T-helper 2 cell treated with Interferon-gamma antibody and Interleukin-4, amounts not matched to agents 5 μg/mL and 100 μg/mL, for 36 hours (primary cell): ENCODE measurements around the gene BIRC2.

Experiments
- DNase-seq: peaks from one replicate; pipeline ENCODE4 v3.0.0; 2021; ENCODE audit warnings: low spot score
- H3K27ac Mint-ChIP-seq: one replicate; pipeline ENCODE4 v1.8.0; 2021; ENCODE audit warnings: mild to moderate bottlenecking, mixed read lengths
- H3K27me3 Mint-ChIP-seq: one replicate; pipeline ENCODE4 v1.8.0; 2021; ENCODE audit warnings: low read depth, mixed read lengths
- H3K36me3 Mint-ChIP-seq: one replicate; pipeline ENCODE4 v1.8.0; 2021; ENCODE audit warnings: low read depth, mixed read lengths
- H3K4me1 Mint-ChIP-seq: one replicate; pipeline ENCODE4 v1.8.0; 2021; ENCODE audit warnings: low read depth, mixed read lengths
- H3K4me3 Mint-ChIP-seq: one replicate; pipeline ENCODE4 v1.8.0; 2022; ENCODE audit warnings: mild to moderate bottlenecking, moderate library complexity, mixed read lengths
- H3K9me3 Mint-ChIP-seq: one replicate; pipeline ENCODE4 v1.8.0; 2021; ENCODE audit warnings: mixed read lengths

Gene BIRC2

GRCh38 chr11:102391549-102392237 lies 44.7 kb downstream of the BIRC2 start:
- peaks cover 52% of the 10 kb centered on the region for H3K36me3 Mint-ChIP-seq
- peak overlapping the region; percentile 10 for H3K27ac Mint-ChIP-seq
- no peaks in the 10 kb centered on the region for H3K27me3 Mint-ChIP-seq
- no peak overlapping the region for H3K4me3 Mint-ChIP-seq
- H3K4me1 Mint-ChIP-seq: peaks cover 16% of the 10 kb centered on the region
- H3K9me3 Mint-ChIP-seq: no peaks in the 10 kb centered on the region
- DNase-seq: no peak

DNA sequence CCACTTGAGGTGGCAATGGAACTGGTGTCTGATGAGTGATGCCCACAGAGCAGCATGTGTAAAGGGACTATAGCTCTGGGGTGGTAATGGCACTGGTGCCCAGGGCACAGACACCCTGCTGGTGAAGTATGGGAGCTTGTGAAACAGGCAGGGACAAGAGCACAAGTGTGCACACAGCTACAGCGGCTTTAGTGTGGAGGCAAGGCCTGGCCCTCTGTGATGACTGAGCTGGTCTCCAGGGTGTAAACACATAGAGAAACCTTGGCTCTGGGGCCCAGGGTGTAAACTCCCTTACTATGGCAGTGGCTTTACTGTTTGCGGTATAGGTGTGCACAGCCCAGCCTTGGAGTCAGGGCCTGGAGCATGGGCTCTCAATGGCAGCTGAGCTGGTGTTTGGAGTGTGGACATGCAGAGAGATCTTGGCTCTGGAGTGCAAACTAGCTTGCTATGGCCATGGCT lies 46.3 kb downstream of the BIRC2 start:
- no peaks in the 10 kb centered on the region for H3K27me3 Mint-ChIP-seq
- no peaks in the 10 kb centered on the region for H3K9me3 Mint-ChIP-seq
- H3K4me3 Mint-ChIP-seq: no peak overlapping the region
- peak overlapping the region; percentile 15 for H3K27ac Mint-ChIP-seq
- peaks cover 49% of the 10 kb centered on the region for H3K36me3 Mint-ChIP-seq
- peaks cover 19% of the 10 kb centered on the region for H3K4me1 Mint-ChIP-seq
- DNase-seq: no peak

DNA sequence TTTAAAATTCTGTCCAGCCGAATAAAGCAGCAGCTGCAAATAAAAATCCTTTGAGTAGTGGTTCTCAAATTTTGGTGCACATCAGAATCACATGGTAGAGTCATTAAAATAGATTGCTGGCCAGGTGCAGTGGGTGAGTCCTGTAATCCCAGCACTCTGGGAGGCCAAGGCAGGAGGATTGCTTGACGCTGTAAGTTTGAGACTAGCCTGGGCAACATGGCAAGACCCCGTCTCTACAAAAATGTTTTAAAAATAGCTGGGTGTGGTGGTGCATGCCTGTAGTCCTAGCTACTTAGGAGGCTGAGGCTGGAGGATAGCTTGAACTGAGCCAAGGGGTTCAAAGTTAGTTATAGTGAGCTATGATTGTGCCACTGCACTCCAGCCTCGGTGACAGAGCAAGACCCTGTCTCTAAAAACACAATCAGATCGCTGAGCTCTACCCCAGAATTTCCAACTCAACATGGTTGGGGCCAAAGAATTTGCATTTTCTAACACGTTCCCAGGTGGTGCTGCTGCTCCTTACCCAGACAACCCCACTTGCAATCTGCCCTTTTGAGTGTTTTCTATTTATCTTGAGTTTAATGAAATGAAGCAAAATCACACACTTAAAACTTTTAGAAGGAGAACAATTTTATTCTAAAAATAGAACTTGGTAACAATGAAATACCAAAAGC lies 48.8 kb downstream of the BIRC2 start:
- no peaks in the 10 kb centered on the region for H3K9me3 Mint-ChIP-seq

DNA sequence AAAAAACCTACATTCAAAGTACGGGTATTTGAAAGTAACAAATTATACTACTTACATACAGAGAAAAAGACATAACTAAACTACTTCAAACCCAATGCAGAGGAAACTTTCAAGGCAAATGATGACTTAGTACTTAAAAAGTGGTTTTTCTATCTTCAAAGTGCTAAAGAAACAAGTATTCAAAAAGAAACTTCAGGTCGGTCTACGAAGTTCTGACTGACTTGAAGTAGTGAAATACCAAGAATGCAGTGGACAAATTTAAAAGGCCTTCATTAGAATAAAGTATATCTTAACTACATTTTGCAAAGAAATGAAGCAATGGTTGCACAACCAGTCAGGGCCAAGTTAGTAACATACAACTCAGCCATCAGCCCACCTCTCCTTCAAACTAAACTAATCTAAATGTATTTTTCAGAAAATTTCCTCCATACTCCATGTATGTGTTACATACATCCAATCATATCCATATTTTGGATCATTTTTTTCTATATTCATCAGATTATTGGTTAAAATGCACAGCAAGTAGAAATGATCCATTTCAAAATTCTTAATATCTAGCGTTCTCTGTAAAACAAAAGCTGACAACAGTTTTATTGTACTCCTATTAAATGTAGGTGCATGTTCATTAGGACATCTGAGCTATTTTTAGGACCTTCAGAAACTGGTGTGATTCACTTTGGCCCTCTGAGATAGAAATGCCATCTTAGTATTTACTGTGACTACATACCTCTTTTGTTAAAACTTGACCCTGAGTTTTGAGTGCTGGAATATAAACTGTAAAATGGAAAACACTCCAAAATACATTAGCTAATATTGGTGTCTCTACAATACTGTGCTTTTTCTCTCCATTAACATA lies 49.9 kb downstream of the BIRC2 start:
- peak overlapping the region; percentile 42 for H3K27ac Mint-ChIP-seq
- H3K9me3 Mint-ChIP-seq: no peaks in the 10 kb centered on the region
- H3K36me3 Mint-ChIP-seq: peaks cover 53% of the 10 kb centered on the region
- DNase-seq: no peak
- H3K4me3 Mint-ChIP-seq: no peak overlapping the region
- no peaks in the 10 kb centered on the region for H3K27me3 Mint-ChIP-seq
- peaks cover 20% of the 10 kb centered on the region for H3K4me1 Mint-ChIP-seq

More for the DNA sequence above, 48.8 kb downstream of the BIRC2 start:
- peaks cover 44% of the 10 kb centered on the region for H3K36me3 Mint-ChIP-seq
- H3K4me1 Mint-ChIP-seq: peaks cover 18% of the 10 kb centered on the region
- no peak overlapping the region for H3K27ac Mint-ChIP-seq
- no peak overlapping the region for H3K4me3 Mint-ChIP-seq
- no peaks in the 10 kb centered on the region for H3K27me3 Mint-ChIP-seq
- DNase-seq: no peak

DNA sequence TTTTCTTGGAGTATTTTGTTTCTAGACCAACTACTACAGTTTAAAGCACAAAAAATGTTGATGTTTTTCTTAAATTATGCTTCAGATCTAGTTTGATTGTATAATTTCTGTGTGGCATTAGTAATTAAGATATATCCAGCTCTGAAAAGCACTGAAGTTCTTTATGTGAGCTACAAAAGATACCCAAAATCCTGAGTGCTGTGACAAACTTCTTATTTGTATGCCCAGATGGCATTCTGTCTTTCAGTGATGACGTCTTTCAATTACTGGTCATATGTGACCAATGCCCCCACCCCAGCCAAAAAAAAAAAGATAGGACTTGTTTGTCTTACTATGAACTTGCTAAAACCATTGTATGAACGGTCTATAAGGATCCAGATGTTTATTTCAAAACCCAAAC lies 51.3 kb downstream of the BIRC2 start:
- DNase-seq: no peak
- no peak overlapping the region for H3K4me3 Mint-ChIP-seq
- H3K27me3 Mint-ChIP-seq: no peaks in the 10 kb centered on the region
- peak overlapping the region; percentile 9 for H3K27ac Mint-ChIP-seq
- peaks cover 51% of the 10 kb centered on the region for H3K36me3 Mint-ChIP-seq
- no peaks in the 10 kb centered on the region for H3K9me3 Mint-ChIP-seq
- peaks cover 29% of the 10 kb centered on the region for H3K4me1 Mint-ChIP-seq

GRCh38 chr11:102399189-102399588 lies 52.2 kb downstream of the BIRC2 start:
- Mint-ChIP-seq H3K4me1 (peaks cover 34% of the 10 kb centered on the region), H3K4me3 (no peak overlapping the region), H3K9me3 (no peaks in the 10 kb centered on the region), H3K27ac (no peak overlapping the region), H3K36me3 (peaks cover 53% of the 10 kb centered on the region), H3K27me3 (no peaks in the 10 kb centered on the region)
- no peak for DNase-seq

- no peak for DNase-seq
- no peak overlapping the region for H3K27ac Mint-ChIP-seq
- H3K36me3 Mint-ChIP-seq: peaks cover 47% of the 10 kb centered on the region
- peaks cover 36% of the 10 kb centered on the region for H3K4me1 Mint-ChIP-seq
- no peak overlapping the region for H3K4me3 Mint-ChIP-seq
- H3K27me3 Mint-ChIP-seq: no peaks in the 10 kb centered on the region
- H3K9me3 Mint-ChIP-seq: no peaks in the 10 kb centered on the region
Observed at GRCh38 chr11:102400603-102401002, 53.6 kb downstream of the BIRC2 start.

GRCh38 chr11:102401905-102402304 lies 54.9 kb downstream of the BIRC2 start:
- Mint-ChIP-seq H3K36me3 (peaks cover 37% of the 10 kb centered on the region), H3K27ac (no peak overlapping the region), H3K4me1 (peaks cover 34% of the 10 kb centered on the region), H3K4me3 (no peak overlapping the region), H3K27me3 (no peaks in the 10 kb centered on the region), H3K9me3 (no peaks in the 10 kb centered on the region)
- DNase-seq: no peak

- H3K36me3 Mint-ChIP-seq: peaks cover 38% of the 10 kb centered on the region
- no peak for DNase-seq
- H3K4me1 Mint-ChIP-seq: peaks cover 33% of the 10 kb centered on the region
- no peak overlapping the region for H3K4me3 Mint-ChIP-seq
- H3K27me3 Mint-ChIP-seq: no peaks in the 10 kb centered on the region
- no peaks in the 10 kb centered on the region for H3K9me3 Mint-ChIP-seq
- no peak overlapping the region for H3K27ac Mint-ChIP-seq
Observed at GRCh38 chr11:102402548-102402947, 55.5 kb downstream of the BIRC2 start.

GRCh38 chr11:102405501-102405900 lies 58.5 kb downstream of the BIRC2 start:
- no peak overlapping the region for H3K27ac Mint-ChIP-seq
- DNase-seq: no peak
- peaks cover 39% of the 10 kb centered on the region for H3K36me3 Mint-ChIP-seq
- no peaks in the 10 kb centered on the region for H3K9me3 Mint-ChIP-seq
- H3K4me1 Mint-ChIP-seq: peaks cover 47% of the 10 kb centered on the region
- no peak overlapping the region for H3K4me3 Mint-ChIP-seq
- no peaks in the 10 kb centered on the region for H3K27me3 Mint-ChIP-seq

DNA sequence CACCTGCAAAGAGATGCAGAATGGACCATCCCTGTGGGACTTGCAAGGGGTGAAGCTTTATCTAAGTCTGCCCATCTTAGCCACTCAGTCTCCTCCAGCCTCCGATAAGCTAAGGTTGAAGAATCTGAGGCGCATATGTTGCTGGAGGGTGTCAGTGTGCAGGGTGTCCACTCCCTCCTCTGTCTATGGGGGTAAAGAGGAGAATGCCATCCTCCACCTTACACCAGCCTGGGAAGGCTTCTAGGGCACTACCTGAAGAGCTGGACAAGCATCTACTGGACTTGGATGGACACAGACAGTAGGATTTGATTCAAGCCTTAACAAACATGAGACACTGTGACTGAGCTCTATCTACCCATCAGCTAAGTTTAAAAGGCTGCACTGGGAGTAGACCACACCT lies 59.1 kb downstream of the BIRC2 start:
- no peak overlapping the region for H3K27ac Mint-ChIP-seq
- peaks cover 36% of the 10 kb centered on the region for H3K36me3 Mint-ChIP-seq
- H3K27me3 Mint-ChIP-seq: no peaks in the 10 kb centered on the region
- H3K4me3 Mint-ChIP-seq: no peak overlapping the region
- DNase-seq: no peak
- H3K9me3 Mint-ChIP-seq: no peaks in the 10 kb centered on the region
- H3K4me1 Mint-ChIP-seq: peaks cover 49% of the 10 kb centered on the region

GRCh38 chr11:102407901-102408300 lies 60.9 kb downstream of the BIRC2 start:
- Mint-ChIP-seq H3K4me1 (peaks cover 41% of the 10 kb centered on the region), H3K36me3 (peaks cover 31% of the 10 kb centered on the region), H3K27ac (no peak overlapping the region), H3K9me3 (no peaks in the 10 kb centered on the region), H3K27me3 (no peaks in the 10 kb centered on the region), H3K4me3 (no peak overlapping the region)
- no peak for DNase-seq

DNA sequence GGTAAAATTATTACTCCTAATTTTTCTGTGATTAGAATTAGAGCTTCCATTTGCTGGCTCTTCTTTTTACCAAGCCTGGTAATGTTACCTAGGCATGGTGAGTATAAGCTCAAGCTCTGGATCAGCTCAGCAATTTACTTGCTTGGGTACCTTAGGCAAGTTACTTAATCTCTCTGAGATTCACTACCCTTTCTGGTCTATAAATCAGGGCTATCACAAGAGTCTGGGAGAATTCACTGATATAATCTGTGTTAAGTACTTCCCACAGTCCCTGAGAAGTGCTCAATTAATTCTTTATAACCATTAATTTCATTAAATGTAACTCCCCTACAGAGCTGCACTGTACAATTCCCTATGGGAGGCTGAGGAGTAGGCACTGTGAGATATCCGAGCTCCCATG lies 61.3 kb downstream of the BIRC2 start:
- no peak for DNase-seq
- Mint-ChIP-seq H3K4me3 (no peak overlapping the region), H3K9me3 (no peaks in the 10 kb centered on the region), H3K27ac (no peak overlapping the region), H3K4me1 (peaks cover 41% of the 10 kb centered on the region), H3K27me3 (no peaks in the 10 kb centered on the region), H3K36me3 (peaks cover 29% of the 10 kb centered on the region)

- H3K36me3 Mint-ChIP-seq: peaks cover 39% of the 10 kb centered on the region
- peaks cover 3% of the 10 kb centered on the region for H3K9me3 Mint-ChIP-seq
- peaks cover 51% of the 10 kb centered on the region for H3K4me1 Mint-ChIP-seq
- DNase-seq: no peak
- H3K4me3 Mint-ChIP-seq: no peak overlapping the region
- H3K27ac Mint-ChIP-seq: no peak overlapping the region
- no peaks in the 10 kb centered on the region for H3K27me3 Mint-ChIP-seq
Observed at GRCh38 chr11:102410382-102410784, 63.4 kb downstream of the BIRC2 start.
